HG03354 (cell line): ENCODE data around the gene ZDHHC12.

ENCODE experiments used
- ATAC-seq: cut with Tn5 transposase; IDR thresholded peaks from one replicate; pipeline ENCODE4 v1.9.1; 2021; ENCODE audit warnings: mild to moderate bottlenecking; ENCODE audit not compliant: unreplicated experiment, poor library complexity, severe bottlenecking

ZDHHC12 gene, protein sequence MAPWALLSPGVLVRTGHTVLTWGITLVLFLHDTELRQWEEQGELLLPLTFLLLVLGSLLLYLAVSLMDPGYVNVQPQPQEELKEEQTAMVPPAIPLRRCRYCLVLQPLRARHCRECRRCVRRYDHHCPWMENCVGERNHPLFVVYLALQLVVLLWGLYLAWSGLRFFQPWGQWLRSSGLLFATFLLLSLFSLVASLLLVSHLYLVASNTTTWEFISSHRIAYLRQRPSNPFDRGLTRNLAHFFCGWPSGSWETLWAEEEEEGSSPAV

GRCh38 chr9:128723866-128724743, at the start of gene ZDHHC12:
Gene ZDHHC12 (minus strand): TSS chr9:128724127. CDS start chr9:128724093, 34 bp downstream.
- peak; percentile 92 for ATAC-seq

DNA sequence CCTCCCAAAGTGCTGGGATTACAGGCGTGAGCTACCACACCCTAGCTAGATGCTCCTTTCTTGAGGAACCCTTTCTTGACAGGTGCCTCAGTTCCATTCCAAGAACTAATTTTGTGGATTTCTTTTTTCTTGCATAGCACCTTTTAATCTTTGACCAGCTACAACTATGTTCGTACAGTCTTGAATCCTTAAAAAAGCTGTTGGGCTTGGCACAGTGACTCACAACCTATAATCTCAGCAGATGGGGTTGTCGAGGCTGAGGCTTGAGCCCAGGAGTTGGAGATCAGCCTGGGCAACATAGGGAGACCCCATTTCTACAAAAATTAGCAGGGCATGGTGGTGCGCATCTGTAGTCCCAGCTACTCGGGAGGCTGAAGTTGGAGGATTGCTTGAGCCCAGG, 49.1 kb upstream of the ZDHHC12 start:
- ATAC-seq: no peak

- ATAC-seq: peak; percentile 93
These were observed 48.0 kb upstream of the ZDHHC12 start, which contains the start of gene ZER1 for GRCh38 chr9:128771745-128772519. Gene ZER1 (minus strand): TSS chr9:128771927. CDS start chr9:128755565, 16,362 bp downstream.

DNA sequence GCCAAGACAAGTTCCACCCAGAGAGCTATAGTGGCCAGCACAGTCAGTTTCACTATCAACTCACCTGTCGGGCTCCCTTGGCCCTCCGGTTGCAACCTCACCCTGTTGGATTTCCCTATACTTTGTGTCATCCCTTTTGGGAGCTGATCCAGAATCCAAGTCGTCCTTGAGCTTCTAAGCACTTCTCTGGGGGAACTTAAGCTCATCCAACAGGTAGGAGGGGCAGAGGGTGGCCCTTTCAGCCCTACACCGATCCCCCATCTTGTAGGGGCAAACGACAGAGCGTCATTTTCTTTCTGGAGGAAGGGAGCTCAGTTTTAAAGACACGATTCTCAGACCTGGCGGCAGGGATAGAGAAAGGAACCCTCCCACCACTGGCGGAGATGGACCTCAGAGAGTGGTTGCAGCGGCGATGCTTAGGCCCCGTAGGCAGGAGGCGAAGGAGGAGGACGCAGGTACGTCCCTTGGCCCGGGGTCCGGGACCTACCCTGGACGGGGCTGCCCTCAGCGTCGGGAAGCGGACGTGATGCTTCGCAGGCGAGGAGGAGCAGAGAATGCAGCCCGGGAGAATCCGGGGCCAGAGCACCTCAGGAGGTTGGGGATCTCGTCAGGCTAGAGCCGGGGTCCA, 47.3 kb upstream of the ZDHHC12 start:
- ATAC-seq: peak; percentile 37

DNA sequence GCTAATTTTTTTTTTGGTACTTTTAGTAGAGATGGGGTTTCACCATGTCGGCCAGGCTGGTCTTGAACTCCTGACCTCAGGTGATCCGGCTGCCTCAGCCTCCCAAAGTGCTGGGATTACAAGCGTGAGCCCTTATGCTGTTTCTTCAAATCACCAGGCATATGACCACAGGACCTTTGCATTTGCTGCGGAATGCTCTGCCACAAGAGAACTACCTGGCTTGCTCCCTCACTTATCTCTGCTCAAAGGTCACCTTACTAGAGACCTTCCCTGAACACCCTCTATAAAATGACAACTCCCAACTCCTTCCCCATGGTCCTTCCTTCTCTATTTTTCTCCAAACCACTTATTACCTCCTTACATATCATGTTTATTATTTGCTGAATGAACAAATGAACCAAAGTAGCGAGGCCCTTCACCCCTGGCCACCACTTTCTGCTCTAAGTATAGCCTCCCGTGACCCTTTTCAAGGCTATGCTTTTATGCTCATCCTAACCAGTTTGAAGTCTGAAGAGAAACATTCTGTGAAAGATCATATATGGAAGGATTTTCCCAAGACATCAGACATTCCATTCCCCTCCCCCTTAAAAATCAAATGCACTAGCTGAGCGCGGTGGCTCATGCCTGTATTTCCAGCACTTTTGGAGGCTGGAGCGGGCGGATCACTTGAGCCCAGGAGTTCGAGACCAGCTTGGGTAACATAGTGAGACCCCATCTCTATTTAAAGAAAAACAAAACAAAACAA, 46.5 kb upstream of the ZDHHC12 start:
- ATAC-seq: no peak

GRCh38 chr9:128768606-128769005, 44.7 kb upstream of the ZDHHC12 start:
- no peak for ATAC-seq

- no peak for ATAC-seq
These were observed 41.6 kb upstream of the ZDHHC12 start for GRCh38 chr9:128765499-128765898.

DNA sequence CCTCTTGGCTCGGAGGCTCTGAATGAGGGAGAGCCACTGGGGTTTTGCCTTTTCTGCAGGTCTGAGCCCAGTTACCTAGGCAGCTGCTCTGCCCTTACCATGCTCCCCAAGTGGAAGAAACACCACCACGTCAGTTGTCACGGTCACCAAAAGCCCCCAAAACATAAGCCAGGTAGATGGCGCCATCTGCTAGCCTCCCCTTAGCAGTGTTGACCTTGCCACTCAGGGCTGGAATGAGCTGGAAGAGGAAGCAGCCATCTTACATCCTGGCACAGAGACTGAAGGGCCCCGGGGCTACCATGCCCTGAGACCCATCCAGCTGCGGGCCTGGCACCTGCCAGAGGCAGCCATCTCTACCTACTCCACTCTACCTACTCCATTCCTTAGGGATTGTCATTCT, 40.4 kb upstream of the ZDHHC12 start:
- no peak for ATAC-seq

DNA sequence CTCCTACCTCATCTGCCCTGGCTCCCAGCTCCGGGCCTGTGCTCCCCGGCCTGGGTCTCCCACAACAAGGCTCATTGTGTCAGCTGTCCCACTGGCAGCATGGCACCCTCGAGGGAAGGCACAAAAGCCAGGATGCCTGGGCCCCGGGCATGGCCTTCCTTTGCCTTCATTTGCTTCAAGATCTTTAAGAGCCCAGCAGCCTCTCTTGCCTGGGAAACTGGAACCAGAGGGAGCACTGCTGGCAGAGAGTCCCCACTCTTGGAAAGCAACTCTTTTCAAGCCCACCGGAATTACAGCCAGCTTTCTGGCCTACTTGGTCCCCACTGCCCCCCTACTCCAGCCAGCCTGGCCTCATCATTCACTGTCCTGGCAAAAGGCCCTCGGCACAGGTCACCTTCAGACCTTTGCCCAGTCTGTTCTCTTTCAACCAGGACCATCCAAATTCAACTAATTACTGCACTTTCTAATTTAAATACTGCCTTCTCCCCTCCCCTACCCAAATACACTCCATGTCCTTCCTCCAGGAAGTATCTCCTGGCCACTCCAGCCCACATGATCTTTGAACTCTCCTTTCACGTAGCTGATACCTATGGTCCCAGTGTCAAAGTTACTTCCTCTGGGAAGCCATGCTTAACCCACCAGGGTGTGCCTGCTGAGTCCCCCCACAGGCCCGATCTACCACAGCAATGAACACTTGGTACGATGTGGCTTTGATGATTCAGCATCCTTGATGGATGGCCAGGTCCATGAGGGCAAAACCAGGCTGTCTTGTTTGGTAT, 38.9 kb upstream of the ZDHHC12 start:
- no peak for ATAC-seq

DNA sequence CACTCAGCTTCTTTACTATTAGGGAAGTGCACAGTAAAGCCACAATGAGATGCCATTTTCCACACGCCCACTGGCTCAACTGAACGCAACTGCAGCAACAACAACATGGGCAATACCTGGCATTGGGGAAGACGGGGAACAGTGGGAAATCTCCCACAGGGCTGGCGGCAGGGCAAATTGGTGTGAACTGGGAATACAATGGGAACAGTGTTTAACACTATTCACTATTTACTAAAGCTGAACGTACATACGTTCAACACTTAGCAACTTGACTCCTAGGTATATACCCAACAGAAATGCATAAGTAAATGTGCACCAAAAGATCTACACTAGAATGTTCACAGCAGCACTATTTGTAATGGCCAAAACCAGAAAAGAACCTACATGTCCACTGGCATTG, 33.7 kb upstream of the ZDHHC12 start:
- no peak for ATAC-seq

GRCh38 chr9:128753627-128754026, 29.7 kb upstream of the ZDHHC12 start:
- ATAC-seq: no peak

- ATAC-seq: no peak
These were observed 27.1 kb upstream of the ZDHHC12 start for GRCh38 chr9:128750926-128751595.

- ATAC-seq: no peak
These were observed 23.3 kb upstream of the ZDHHC12 start for GRCh38 chr9:128747241-128747640.

DNA sequence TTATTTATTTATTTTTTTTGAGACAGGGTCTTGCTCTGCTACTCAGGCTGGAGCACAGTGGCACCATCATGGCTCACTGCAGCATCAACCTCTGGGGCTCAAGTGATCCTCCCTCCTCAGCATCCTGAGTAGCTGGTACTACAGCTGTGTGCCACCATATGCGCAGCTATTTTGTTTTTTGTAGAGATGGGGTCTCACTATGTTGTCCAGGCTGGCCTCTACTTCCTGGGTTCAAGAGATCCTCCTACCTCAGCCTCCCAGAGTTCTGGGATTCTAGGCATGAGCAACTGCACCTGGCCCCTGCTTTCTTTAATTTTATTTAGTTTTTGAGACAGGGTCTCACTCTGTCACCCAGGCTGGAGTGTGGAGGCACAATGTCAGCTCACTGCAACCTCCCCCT, 19.5 kb upstream of the ZDHHC12 start:
- no peak for ATAC-seq

DNA sequence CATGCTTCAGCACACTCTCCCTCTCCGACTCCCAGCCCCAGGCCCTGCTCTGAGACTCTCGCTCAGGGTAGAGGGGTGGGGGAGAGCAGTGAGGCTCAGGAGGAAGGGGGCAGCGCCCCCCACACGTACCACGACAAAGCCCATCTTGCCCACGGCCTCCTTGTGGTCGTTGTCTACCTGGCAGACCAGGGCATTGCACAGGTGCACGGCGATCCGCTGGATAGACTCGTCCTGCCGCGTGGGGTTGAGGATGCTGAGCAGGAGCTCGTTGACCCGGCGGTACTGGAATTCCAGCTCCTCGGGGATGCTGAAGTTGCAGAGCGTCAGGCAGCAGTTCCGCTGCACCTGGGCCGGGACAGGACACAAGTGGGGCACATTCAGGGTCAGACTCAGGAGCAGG, 18.5 kb upstream of the ZDHHC12 start:
- ATAC-seq: no peak

GRCh38 chr9:128735373-128735772, 11.4 kb upstream of the ZDHHC12 start:
- no peak for ATAC-seq

DNA sequence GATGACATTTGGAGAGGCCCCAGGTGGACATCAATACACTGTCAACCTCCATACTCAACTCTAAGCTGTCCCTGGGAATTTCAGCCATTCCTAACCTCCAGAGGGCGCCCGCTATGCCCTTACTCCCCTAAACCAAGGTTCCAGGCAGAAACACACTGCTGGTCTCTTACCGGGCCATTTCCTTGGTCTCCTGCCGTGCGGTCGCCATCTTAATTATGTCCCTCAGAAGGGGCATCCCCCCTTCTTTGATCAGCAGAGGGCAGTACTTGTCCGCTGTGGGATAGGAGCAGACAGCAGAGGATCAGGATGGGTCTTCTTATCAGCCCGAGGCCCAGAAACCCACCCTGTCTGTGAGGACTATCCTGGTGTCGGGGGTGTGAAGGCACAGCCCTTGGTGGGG, 9.3 kb upstream of the ZDHHC12 start:
- no peak for ATAC-seq

- ATAC-seq: no peak
These were observed 8.6 kb upstream of the ZDHHC12 start for GRCh38 chr9:128732576-128732975.
